ENCODE measurements around the gene LYPD6B.

The LYPD6B gene

GRCh38 chr2:149070681-149071320, 32.3 kb downstream of the LYPD6B start:
- no peak for DNase-seq

- no peak for DNase-seq
These were observed 36.6 kb downstream of the LYPD6B start for GRCh38 chr2:149075105-149075504.

GRCh38 chr2:149075853-149076252, 37.4 kb downstream of the LYPD6B start:
- no peak for DNase-seq

GRCh38 chr2:149076863-149077412, 38.4 kb downstream of the LYPD6B start:
- DNase-seq, result no peak

GRCh38 chr2:149077861-149078260, 39.4 kb downstream of the LYPD6B start:
- no peak for DNase-seq

GRCh38 chr2:149080099-149080498, 41.6 kb downstream of the LYPD6B start:
- no peak for DNase-seq

- no peak for DNase-seq
These were observed 42.5 kb downstream of the LYPD6B start for GRCh38 chr2:149080971-149081370.

- no peak for DNase-seq
These were observed 43.6 kb downstream of the LYPD6B start for GRCh38 chr2:149082079-149082478.

GRCh38 chr2:149082735-149083134, 44.2 kb downstream of the LYPD6B start:
- DNase-seq, result no peak

- no peak for DNase-seq
These were observed 46.7 kb downstream of the LYPD6B start for GRCh38 chr2:149084924-149085795.

- no peak for DNase-seq
These were observed 49.3 kb downstream of the LYPD6B start for GRCh38 chr2:149087751-149088150.

GRCh38 chr2:149089068-149089467, 50.6 kb downstream of the LYPD6B start:
- no peak for DNase-seq

GRCh38 chr2:149090706-149091105, 52.2 kb downstream of the LYPD6B start:
- DNase-seq, result no peak

- no peak for DNase-seq
These were observed 55.1 kb downstream of the LYPD6B start for GRCh38 chr2:149093579-149093978.

GRCh38 chr2:149094217-149095015, 55.9 kb downstream of the LYPD6B start:
- no peak for DNase-seq

GRCh38 chr2:149098701-149099100, 60.2 kb downstream of the LYPD6B start:
- no peak for DNase-seq

GRCh38 chr2:149099298-149099697, 60.8 kb downstream of the LYPD6B start:
- DNase-seq, result no peak

GRCh38 chr2:149100739-149101699, 62.5 kb downstream of the LYPD6B start:
- peak in 2 of 58 donors; percentile 0 to 1 for DNase-seq

GRCh38 chr2:149101818-149102217, 63.3 kb downstream of the LYPD6B start:
- DNase-seq, result no peak

GRCh38 chr2:149103081-149103620, 64.7 kb downstream of the LYPD6B start:
- DNase-seq, result no peak

Data from anterior cingulate cortex (tissue), 58 donors.